Caco-2 (cell line): ENCODE results near the gene LRIG3. TPM values are rescaled to one million over a fixed set of nuclear protein-coding genes. Genes with fewer than 3 reads are reported as not detected.

ENCODE experiments used
- BruUV-seq: library from RNA; stranded (reverse); fragments of 400-500 nt; replicated peaks from 2 replicates; lab custom pipeline; 2021; lab: Mats Ljungman, UMichigan
- CTCF ChIA-PET: fragments of 300-600 bp; sonication (Branson Sonifier 250); formaldehyde crosslinking; loops from one replicate; lab custom pipeline; 2022; ENCODE audit warnings: antibody characterized with exemption; lab: Charles Lee
- POLR2A ChIA-PET: fragments of 300-600 bp; sonication (Branson Sonifier 250); formaldehyde crosslinking; loops from one replicate; lab custom pipeline; 2022; ENCODE audit warnings: antibody characterized with exemption; lab: Charles Lee
- DNase-seq, 2 experiments: peaks; one replicate each; pipeline versions ENCODE4 v3.0.0 to v3.0.0-alpha.2; 2020 to 2022
- H3K27me3 ChIP-seq: replicated peaks from 2 replicates; pipeline ENCODE4 v1.6.0; 2011; ENCODE audit warnings: low read length; ENCODE audit not compliant: control insufficient read depth, insufficient read depth
- H3K36me3 ChIP-seq: 2 replicates; pipeline ENCODE4 v1.5.1; 2011; ENCODE audit warnings: low read length; ENCODE audit not compliant: control insufficient read depth, insufficient read depth
- H3K4me1 ChIP-seq: fragments of 250-450 bp; sonication (Bioruptor Pico); 2 replicates; pipeline ENCODE4 v1.5.1; 2020; ENCODE audit warnings: mild to moderate bottlenecking
- H3K4me3 ChIP-seq: 2 replicates; pipeline ENCODE4 v1.5.1; 2011; ENCODE audit warnings: low read depth, mild to moderate bottlenecking, control low read depth, low read length
- H3K9me3 ChIP-seq: fragments of 250-450 bp; sonication (Bioruptor Pico); 2 replicates; pipeline ENCODE4 v1.5.1; 2020; ENCODE audit warnings: mild to moderate bottlenecking, moderate library complexity
- H3K27ac Mint-ChIP-seq: one replicate; pipeline ENCODE4 v1.8.0; 2022; ENCODE audit warnings: mixed read lengths; ENCODE audit not compliant: unreplicated experiment
- H3K27me3 Mint-ChIP-seq: one replicate; pipeline ENCODE4 v1.8.0; 2022; ENCODE audit warnings: mixed read lengths; ENCODE audit not compliant: insufficient read depth, unreplicated experiment
- H3K36me3 Mint-ChIP-seq: one replicate; pipeline ENCODE4 v1.8.0; 2022; ENCODE audit warnings: mild to moderate bottlenecking, mixed read lengths; ENCODE audit not compliant: insufficient read depth, unreplicated experiment
- H3K4me1 Mint-ChIP-seq: one replicate; pipeline ENCODE4 v1.8.0; 2022; ENCODE audit warnings: low read depth, mixed read lengths; ENCODE audit not compliant: unreplicated experiment
- H3K4me3 Mint-ChIP-seq: one replicate; pipeline ENCODE4 v1.8.0; 2022; ENCODE audit warnings: mild to moderate bottlenecking, moderate library complexity, mixed read lengths; ENCODE audit not compliant: unreplicated experiment
- H3K9me3 Mint-ChIP-seq: one replicate; pipeline ENCODE4 v1.8.0; 2022; ENCODE audit warnings: mixed read lengths; ENCODE audit not compliant: unreplicated experiment
- intact Hi-C: fragments of 100-400 bp; cut with micrococcal nuclease; formaldehyde crosslinking; loops from one replicate; pipeline ENCODE4 v1.10.0; 2022; ENCODE audit not compliant: unreplicated experiment
- total RNA-seq: library from RNA; stranded (reverse); gene quantifications from 2 replicates; pipeline ENCODE4 v1.2.3, GENCODE V29; 2022
- TF ChIP-seq, protein P1 (sequence below), 2 experiments: fragments of 200-600 bp in 1 of 2; IDR thresholded peaks; 1 replicate in 1 of 2; 2 replicates in 1 of 2; pipeline versions ENCODE4 v1.5.1 to v1.8.0; 2011 to 2022; ENCODE audit warnings: antibody characterized with exemption in 1 of 2, control low read depth in 1 of 2, inconsistent platforms in 1 of 2, low read depth in 1 of 2, low read length in 1 of 2, mild to moderate bottlenecking in 1 of 2, moderate library complexity in 1 of 2; ENCODE audit not compliant: insufficient read depth in 1 of 2, severe bottlenecking in 1 of 2, unreplicated experiment in 1 of 2

The LRIG3 gene
- total RNA-seq, 1 experiment from 2014 or later: 19.1 TPM

DNA sequence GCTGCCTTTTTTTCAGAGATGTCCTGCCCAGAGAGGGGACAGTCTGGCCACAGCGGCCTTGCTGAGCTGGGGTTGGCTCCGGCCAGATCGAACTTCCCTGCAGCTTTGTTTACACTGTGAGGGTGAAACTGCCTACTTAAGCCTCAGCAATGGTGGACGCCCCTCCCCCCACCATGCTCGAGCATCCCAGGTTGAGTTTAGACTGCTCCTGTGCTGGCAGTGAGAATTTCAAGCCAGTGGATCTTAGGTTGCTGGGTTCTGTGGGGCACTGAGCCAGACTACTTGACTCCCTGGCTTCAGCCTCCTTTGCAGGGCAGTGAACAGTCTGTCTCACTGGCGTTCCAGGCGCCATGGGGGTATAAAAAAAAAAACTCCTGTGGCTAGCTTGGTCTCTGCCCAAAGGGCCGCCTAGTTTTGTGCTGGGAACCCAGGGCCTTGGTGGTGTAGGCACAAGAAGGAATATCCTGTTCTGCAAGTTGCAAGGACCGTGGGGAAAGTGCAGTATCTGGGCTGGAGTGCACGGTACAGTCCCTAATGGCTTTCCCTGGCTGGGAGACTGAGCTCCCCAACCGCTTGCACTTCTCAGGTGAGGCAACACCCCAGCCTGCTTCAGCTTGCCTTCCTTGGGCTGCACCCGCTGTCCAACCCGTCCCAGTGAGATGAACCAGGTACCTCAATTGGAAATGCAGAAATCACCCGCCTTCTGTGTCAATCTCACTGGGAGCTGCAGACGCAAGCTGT is 79.1 kb downstream of the LRIG3 start:
- Histone ChIP-seq H3K4me1 (no peaks in the 10 kb centered on the region), H3K27me3 (no peaks in the 10 kb centered on the region), H3K9me3 (no peaks in the 10 kb centered on the region), H3K36me3 (no peaks in the 10 kb centered on the region), H3K4me3 (no peak overlapping the region)
- no peak overlapping the region for H3K4me3 Mint-ChIP-seq
- TF ChIP-seq, protein P1, sequence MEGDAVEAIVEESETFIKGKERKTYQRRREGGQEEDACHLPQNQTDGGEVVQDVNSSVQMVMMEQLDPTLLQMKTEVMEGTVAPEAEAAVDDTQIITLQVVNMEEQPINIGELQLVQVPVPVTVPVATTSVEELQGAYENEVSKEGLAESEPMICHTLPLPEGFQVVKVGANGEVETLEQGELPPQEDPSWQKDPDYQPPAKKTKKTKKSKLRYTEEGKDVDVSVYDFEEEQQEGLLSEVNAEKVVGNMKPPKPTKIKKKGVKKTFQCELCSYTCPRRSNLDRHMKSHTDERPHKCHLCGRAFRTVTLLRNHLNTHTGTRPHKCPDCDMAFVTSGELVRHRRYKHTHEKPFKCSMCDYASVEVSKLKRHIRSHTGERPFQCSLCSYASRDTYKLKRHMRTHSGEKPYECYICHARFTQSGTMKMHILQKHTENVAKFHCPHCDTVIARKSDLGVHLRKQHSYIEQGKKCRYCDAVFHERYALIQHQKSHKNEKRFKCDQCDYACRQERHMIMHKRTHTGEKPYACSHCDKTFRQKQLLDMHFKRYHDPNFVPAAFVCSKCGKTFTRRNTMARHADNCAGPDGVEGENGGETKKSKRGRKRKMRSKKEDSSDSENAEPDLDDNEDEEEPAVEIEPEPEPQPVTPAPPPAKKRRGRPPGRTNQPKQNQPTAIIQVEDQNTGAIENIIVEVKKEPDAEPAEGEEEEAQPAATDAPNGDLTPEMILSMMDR (IDR thresholded peaks at IDR 0.05; ENCODE audit: insufficient read depth in 1 of 2, low read depth in 1 of 2, low read length in 1 of 2, severe bottlenecking in 1 of 2, unreplicated experiment in 1 of 2): no peak
- H3K9me3 Mint-ChIP-seq: peaks cover 26% of the 10 kb centered on the region
- no peak overlapping the region for H3K27ac Mint-ChIP-seq
- ChIA-PET CTCF (no interaction called here), POLR2A (no interaction called here)
- H3K4me1 Mint-ChIP-seq: no peaks in the 10 kb centered on the region
- DNase-seq: no peak
- no TSS peak for BruUV-seq
- no peaks in the 10 kb centered on the region for H3K36me3 Mint-ChIP-seq
- intact Hi-C loops: no loop called here
- no peaks in the 10 kb centered on the region for H3K27me3 Mint-ChIP-seq

DNA sequence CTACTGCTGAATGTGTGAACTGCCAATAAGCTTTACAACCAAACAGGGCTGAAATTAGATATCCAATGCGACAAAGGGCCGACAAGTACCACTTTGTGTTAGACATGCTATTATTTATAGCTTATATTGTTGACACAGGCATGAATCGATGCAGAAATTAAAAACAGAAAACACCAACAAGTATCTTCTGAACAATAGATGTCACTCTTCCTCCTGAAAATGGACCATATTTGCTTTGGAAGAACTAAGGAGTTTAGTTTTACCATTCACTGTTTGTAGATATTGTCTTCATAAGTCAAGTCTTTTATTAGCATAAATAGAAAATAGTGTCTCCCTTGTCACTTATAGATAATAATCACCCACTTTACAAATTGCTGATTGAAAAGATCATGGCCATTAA is 86.5 kb downstream of the LRIG3 start:
- H3K4me1 Mint-ChIP-seq: no peaks in the 10 kb centered on the region
- peaks cover 10% of the 10 kb centered on the region for H3K9me3 Mint-ChIP-seq
- H3K27ac Mint-ChIP-seq: no peak overlapping the region
- H3K36me3 ChIP-seq: no peaks in the 10 kb centered on the region
- intact Hi-C loops: no loop called here
- no peaks in the 10 kb centered on the region for H3K27me3 ChIP-seq
- ChIA-PET POLR2A (no interaction called here), CTCF (no interaction called here)
- H3K27me3 Mint-ChIP-seq: no peaks in the 10 kb centered on the region
- no peak for DNase-seq
- no TSS peak for BruUV-seq
- no peaks in the 10 kb centered on the region for H3K4me1 ChIP-seq
- H3K4me3 Mint-ChIP-seq: no peak overlapping the region
- TF ChIP-seq, protein P1 (IDR thresholded peaks at IDR 0.05; ENCODE audit: insufficient read depth in 1 of 2, low read depth in 1 of 2, low read length in 1 of 2, severe bottlenecking in 1 of 2, unreplicated experiment in 1 of 2): no peak
- H3K4me3 ChIP-seq: no peak overlapping the region
- no peaks in the 10 kb centered on the region for H3K9me3 ChIP-seq
- H3K36me3 Mint-ChIP-seq: no peaks in the 10 kb centered on the region

DNA sequence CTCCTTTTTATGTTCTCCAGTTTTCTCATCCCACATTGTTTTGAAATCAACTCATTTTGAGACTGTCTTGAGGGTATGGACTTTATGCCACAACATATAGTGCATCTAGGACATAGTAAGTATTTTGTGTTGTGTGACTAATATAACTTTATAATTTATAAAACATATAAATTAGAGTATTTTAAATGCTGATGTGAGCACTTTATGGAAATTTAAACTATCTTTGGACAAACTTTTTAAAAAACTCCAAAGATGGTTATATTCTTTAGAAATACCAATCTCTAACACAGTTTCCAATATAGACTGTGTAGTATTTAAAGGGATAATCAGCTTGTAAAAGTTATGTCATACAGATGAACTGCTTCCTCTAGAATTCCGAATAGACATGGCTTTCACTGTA is 87.4 kb downstream of the LRIG3 start:
- Histone ChIP-seq H3K4me3 (no peak overlapping the region), H3K36me3 (no peaks in the 10 kb centered on the region), H3K4me1 (no peaks in the 10 kb centered on the region), H3K9me3 (no peaks in the 10 kb centered on the region), H3K27me3 (no peaks in the 10 kb centered on the region)
- ChIA-PET CTCF (no interaction called here), POLR2A (no interaction called here)
- TF ChIP-seq, protein P1 (IDR thresholded peaks at IDR 0.05; ENCODE audit: insufficient read depth in 1 of 2, low read depth in 1 of 2, low read length in 1 of 2, severe bottlenecking in 1 of 2, unreplicated experiment in 1 of 2): no peak
- intact Hi-C loops: no loop called here
- Mint-ChIP-seq H3K27me3 (no peaks in the 10 kb centered on the region), H3K4me1 (no peaks in the 10 kb centered on the region), H3K9me3 (peaks cover under 1% of the 10 kb centered on the region), H3K36me3 (no peaks in the 10 kb centered on the region), H3K27ac (no peak overlapping the region), H3K4me3 (no peak overlapping the region)
- DNase-seq: no peak
- BruUV-seq: no TSS peak
